Vagina (tissue), 2 donors: Measurements from ENCODE around the gene UFD1.

Source experiments
- CTCF ChIP-seq, 3 experiments: fragments of 450-650 bp in 2 of 3; fragments of 200-600 bp in 1 of 3; sonication (generic) in 1 of 3; IDR thresholded peaks; one replicate each; pipeline ENCODE4 v1.5.1; 2017 to 2019; ENCODE audit warnings: antibody characterized with exemption in 3 of 3, mild to moderate bottlenecking in 2 of 3, moderate library complexity in 2 of 3
- POLR2A ChIP-seq, 2 donors: fragments of 450-650 bp; IDR thresholded peaks; one replicate each; pipeline ENCODE4 v1.6.1; 2017; ENCODE audit warnings: antibody characterized with exemption in 2 of 2, mild to moderate bottlenecking in 2 of 2, moderate library complexity in 2 of 2

GRCh38 chr22:19494001-19494560 lies 15.1 kb upstream of the UFD1 start:
- TF ChIP-seq CTCF (IDR thresholded peaks at IDR 0.05) (no peak), POLR2A (IDR thresholded peaks at IDR 0.05) (no peak)
